COLO668 (cell line): ENCODE data around the gene AQP7.
A peak's percentile ranks its signal among the peaks of the same experiment; 100 is the strongest.
"Not testable (repeated sequence)": the region's sequence is repeated elsewhere in the genome, so short reads cannot be mapped to it uniquely, and the experiment has no call there.

Experiments
- DNase-seq: peaks from one replicate; lab custom pipeline; 2025; ENCODE audit not compliant: unreplicated experiment; lab: John Stamatoyannopoulos, UW

Gene AQP7

GRCh38 chr9:33399047-33399446 lies 3.3 kb downstream of the AQP7 start:
- DNase-seq, result not testable (repeated sequence)

GRCh38 chr9:33397801-33398200 lies 4.6 kb downstream of the AQP7 start:
- DNase-seq, result not testable (repeated sequence)

GRCh38 chr9:33395159-33395879 lies 7.0 kb downstream of the AQP7 start:
- peak; percentile 72 for DNase-seq

- not testable (repeated sequence) for DNase-seq
Measured at GRCh38 chr9:33393986-33394385, 8.4 kb downstream of the AQP7 start.

GRCh38 chr9:33393581-33393980 lies 8.8 kb downstream of the AQP7 start:
- DNase-seq, result no peak

- not testable (repeated sequence) for DNase-seq
Measured at GRCh38 chr9:33392591-33393021, 9.8 kb downstream of the AQP7 start.

GRCh38 chr9:33391111-33391771 lies 11.1 kb downstream of the AQP7 start:
- DNase-seq, result peak; percentile 24

- no peak for DNase-seq
Measured at GRCh38 chr9:33388110-33388994, 14.0 kb downstream of the AQP7 start.

- DNase-seq, result not testable (repeated sequence)
Measured at GRCh38 chr9:33386998-33387397, 15.4 kb downstream of the AQP7 start.

- DNase-seq, result not testable (repeated sequence)
Measured at GRCh38 chr9:33386641-33386996, 15.7 kb downstream of the AQP7 start.

- not testable (repeated sequence) for DNase-seq
Measured at GRCh38 chr9:33385979-33386640, 16.3 kb downstream of the AQP7 start.

GRCh38 chr9:33385536-33385935 lies 16.8 kb downstream of the AQP7 start:
- not testable (repeated sequence) for DNase-seq

- not testable (repeated sequence) for DNase-seq
Measured at GRCh38 chr9:33383396-33383795, 19.0 kb downstream of the AQP7 start.

GRCh38 chr9:33382397-33382796 lies 20.0 kb downstream of the AQP7 start:
- DNase-seq, result not testable (repeated sequence)

- no peak for DNase-seq
Measured at GRCh38 chr9:33381231-33381791, 21.1 kb downstream of the AQP7 start.

- no peak for DNase-seq
Measured at GRCh38 chr9:33380390-33381094, 21.8 kb downstream of the AQP7 start.

- DNase-seq, result no peak
Measured at GRCh38 chr9:33379666-33380389, 22.5 kb downstream of the AQP7 start.

- no peak for DNase-seq
Measured at GRCh38 chr9:33378121-33378795, 24.1 kb downstream of the AQP7 start.
